ENCODE results near the gene SLC22A23. TPM values are rescaled to one million over a fixed set of nuclear protein-coding genes. Genes with fewer than 3 reads are reported as not detected.

Gene SLC22A23
- polyA plus RNA-seq, 1 donor (not counting 4 experiments of a cell fraction or from before 2014, with no cell fraction given): 4.3 TPM

DNA sequence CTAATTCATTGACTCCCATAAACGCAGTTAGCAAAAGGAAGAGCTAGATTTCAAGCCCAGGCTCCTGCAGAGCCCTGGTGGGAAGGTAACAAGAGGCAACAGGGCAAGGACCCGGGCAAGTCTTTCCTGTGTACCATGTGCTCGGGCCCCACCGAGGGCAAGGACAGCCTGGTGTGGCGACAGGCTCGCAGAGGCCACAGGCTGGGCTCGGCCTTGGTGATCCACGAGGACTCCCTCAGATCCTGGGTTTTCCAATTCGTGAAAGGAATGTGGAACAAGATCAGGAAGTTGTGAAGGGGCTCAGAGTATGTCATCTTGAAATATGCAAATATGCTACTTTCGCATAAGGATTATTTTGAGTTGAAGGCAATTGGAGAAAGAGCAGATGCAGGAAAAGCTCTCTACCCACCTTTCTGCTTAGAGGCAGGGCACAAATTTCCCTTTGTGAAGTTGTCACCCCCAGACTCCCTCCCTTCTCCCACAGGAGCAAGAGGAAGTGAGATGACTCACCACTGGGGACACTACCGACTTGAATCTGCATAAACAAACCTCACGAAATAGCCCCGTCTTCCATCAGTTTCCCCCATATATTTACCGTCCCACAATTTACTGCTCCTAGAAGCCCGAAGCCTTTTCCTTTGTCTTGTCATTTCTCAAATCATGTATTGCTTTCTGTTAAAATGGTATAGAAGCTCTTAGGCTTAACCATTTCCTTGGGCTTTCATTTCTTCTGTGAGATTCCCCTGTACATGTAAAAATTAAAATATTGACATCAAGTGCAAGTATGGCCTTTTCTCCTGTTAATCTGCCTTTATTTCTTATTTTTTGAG is 119.1 kb downstream of the SLC22A23 start:
- no peak for DNase-seq (ENCODE audit: low read depth, low spot score)
- H3K27ac ChIP-seq (ENCODE audit: control insufficient read depth, insufficient read depth, low read length): no peak overlapping the region

DNA sequence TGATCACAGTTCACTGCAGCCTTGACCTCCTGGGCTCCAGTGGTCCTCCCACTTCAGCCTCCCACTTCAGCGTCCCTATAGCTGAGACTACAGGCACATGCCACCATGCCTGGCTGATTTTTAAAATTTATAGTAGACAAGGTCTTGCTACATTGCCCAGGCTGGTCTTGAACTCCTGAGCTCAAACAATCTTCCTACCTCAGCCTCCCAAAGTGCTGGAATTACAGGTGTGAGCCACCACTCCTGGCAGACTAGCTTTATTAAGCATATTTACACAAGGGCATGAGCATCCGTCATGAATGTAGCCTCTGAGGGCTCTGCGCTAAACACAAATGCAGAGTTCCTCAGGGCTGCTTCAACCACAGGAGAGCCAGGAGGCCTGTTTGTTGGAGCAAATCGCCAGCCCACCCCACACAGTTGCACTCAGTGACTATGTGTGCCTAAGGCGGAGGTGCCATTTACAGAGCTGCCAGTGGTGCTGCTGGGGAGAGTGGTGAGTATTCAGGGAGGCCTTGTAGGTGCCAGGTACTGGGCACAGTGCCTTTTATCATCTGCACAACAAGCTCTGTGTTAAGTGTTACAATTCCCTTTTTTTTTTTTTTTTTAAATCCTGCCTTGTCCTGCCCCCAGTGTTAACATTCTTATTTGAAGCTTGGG is 119.9 kb downstream of the SLC22A23 start:
- TF ChIP-seq, protein P1, sequence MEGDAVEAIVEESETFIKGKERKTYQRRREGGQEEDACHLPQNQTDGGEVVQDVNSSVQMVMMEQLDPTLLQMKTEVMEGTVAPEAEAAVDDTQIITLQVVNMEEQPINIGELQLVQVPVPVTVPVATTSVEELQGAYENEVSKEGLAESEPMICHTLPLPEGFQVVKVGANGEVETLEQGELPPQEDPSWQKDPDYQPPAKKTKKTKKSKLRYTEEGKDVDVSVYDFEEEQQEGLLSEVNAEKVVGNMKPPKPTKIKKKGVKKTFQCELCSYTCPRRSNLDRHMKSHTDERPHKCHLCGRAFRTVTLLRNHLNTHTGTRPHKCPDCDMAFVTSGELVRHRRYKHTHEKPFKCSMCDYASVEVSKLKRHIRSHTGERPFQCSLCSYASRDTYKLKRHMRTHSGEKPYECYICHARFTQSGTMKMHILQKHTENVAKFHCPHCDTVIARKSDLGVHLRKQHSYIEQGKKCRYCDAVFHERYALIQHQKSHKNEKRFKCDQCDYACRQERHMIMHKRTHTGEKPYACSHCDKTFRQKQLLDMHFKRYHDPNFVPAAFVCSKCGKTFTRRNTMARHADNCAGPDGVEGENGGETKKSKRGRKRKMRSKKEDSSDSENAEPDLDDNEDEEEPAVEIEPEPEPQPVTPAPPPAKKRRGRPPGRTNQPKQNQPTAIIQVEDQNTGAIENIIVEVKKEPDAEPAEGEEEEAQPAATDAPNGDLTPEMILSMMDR (optimal IDR thresholded peaks at IDR 0.05 in 1 of 3, IDR thresholded peaks at IDR 0.05 in 1 of 3, conservative IDR thresholded peaks at IDR 0.05 in 1 of 3; ENCODE audit: extremely low read depth in 1 of 3, insufficient read depth in 2 of 3, low read length in 3 of 3): no peak
- TF ChIP-seq EZH2 (IDR thresholded peaks at IDR 0.05; ENCODE audit: low read length): no peak
- Histone ChIP-seq H3K27ac (ENCODE audit: control insufficient read depth, insufficient read depth, low read length) (no peak overlapping the region), H4K20me1 (ENCODE audit: control insufficient read depth, extremely low read depth, insufficient read depth, low read length) (no peaks in the 10 kb centered on the region), H3K9ac (ENCODE audit: control insufficient read depth, extremely low read depth, insufficient read depth, low read length) (no peak overlapping the region), H3K4me3 (ENCODE audit: control insufficient read depth in 2 of 3, extremely low read depth in 1 of 3, insufficient read depth in 2 of 3, low read depth in 1 of 3, low read length in 3 of 3) (no peak overlapping the region), H3K4me1 (ENCODE audit: control insufficient read depth, extremely low read depth, insufficient read depth, low read length) (no peaks in the 10 kb centered on the region), H3K36me3 (ENCODE audit: control insufficient read depth in 2 of 2, extremely low read depth in 1 of 2, insufficient read depth in 2 of 2, low read length in 2 of 2) (no peaks in the 10 kb centered on the region), H3K4me2 (ENCODE audit: control insufficient read depth, extremely low read depth, insufficient read depth, low read depth, low read length) (no peak overlapping the region), H3K27me3 (ENCODE audit: control insufficient read depth, extremely low read depth, insufficient read depth, low read length) (no peaks in the 10 kb centered on the region), H3K9me3 (ENCODE audit: control insufficient read depth, low read depth, low read length) (no peaks in the 10 kb centered on the region), H3K79me2 (ENCODE audit: control insufficient read depth, insufficient read depth, low read length) (no peaks in the 10 kb centered on the region), H3K9me1 (ENCODE audit: control insufficient read depth, extremely low read depth, insufficient read depth, low read length) (no peaks in the 10 kb centered on the region), H2AFZ (ENCODE audit: control insufficient read depth, low read length) (no peak overlapping the region)
- no peak for DNase-seq (ENCODE audit: low read depth, low spot score)
- dilution Hi-C loops (cut with MboI; ENCODE audit: extremely low pct_ligation_motif_present, low sequenced_read_pairs): no loop called here
- FAIRE-seq: no peak

More for the DNA sequence above, 119.1 kb downstream of the SLC22A23 start:
- Histone ChIP-seq H3K4me3 (ENCODE audit: control insufficient read depth in 2 of 3, extremely low read depth in 1 of 3, insufficient read depth in 2 of 3, low read depth in 1 of 3, low read length in 3 of 3) (no peak overlapping the region), H3K9me1 (ENCODE audit: control insufficient read depth, extremely low read depth, insufficient read depth, low read length) (no peaks in the 10 kb centered on the region), H3K4me2 (ENCODE audit: control insufficient read depth, extremely low read depth, insufficient read depth, low read depth, low read length) (no peak overlapping the region), H3K4me1 (ENCODE audit: control insufficient read depth, extremely low read depth, insufficient read depth, low read length) (no peaks in the 10 kb centered on the region), H2AFZ (ENCODE audit: control insufficient read depth, low read length) (no peak overlapping the region), H3K9ac (ENCODE audit: control insufficient read depth, extremely low read depth, insufficient read depth, low read length) (no peak overlapping the region), H3K36me3 (ENCODE audit: control insufficient read depth in 2 of 2, extremely low read depth in 1 of 2, insufficient read depth in 2 of 2, low read length in 2 of 2) (no peaks in the 10 kb centered on the region), H3K9me3 (ENCODE audit: control insufficient read depth, low read depth, low read length) (no peaks in the 10 kb centered on the region), H4K20me1 (ENCODE audit: control insufficient read depth, extremely low read depth, insufficient read depth, low read length) (no peaks in the 10 kb centered on the region), H3K79me2 (ENCODE audit: control insufficient read depth, insufficient read depth, low read length) (no peaks in the 10 kb centered on the region), H3K27me3 (ENCODE audit: control insufficient read depth, extremely low read depth, insufficient read depth, low read length) (no peaks in the 10 kb centered on the region)
- TF ChIP-seq, protein P1 (optimal IDR thresholded peaks at IDR 0.05 in 1 of 3, IDR thresholded peaks at IDR 0.05 in 1 of 3, conservative IDR thresholded peaks at IDR 0.05 in 1 of 3; ENCODE audit: extremely low read depth in 1 of 3, insufficient read depth in 2 of 3, low read length in 3 of 3): no peak
- no peak for TF ChIP-seq EZH2 (IDR thresholded peaks at IDR 0.05; ENCODE audit: low read length)
- no peak for FAIRE-seq
- dilution Hi-C loops (cut with MboI; ENCODE audit: extremely low pct_ligation_motif_present, low sequenced_read_pairs): no loop called here

Measured in keratinocyte (primary cell).